CD14-positive monocyte (primary cell): ENCODE measurements around the gene OPTC. TPM values are rescaled to one million over a fixed set of nuclear protein-coding genes. Genes with fewer than 3 reads are reported as not detected.

Experiments used
- DNase-seq, 3 donors: peaks; one replicate each; pipeline ENCODE4 v3.0.0-alpha.2; 2011 to 2022
- H2AFZ ChIP-seq: 2 replicates; pipeline ENCODE4 v1.6.0; 2012; ENCODE audit warnings: mild to moderate bottlenecking, low read depth, low read length, inconsistent platforms; ENCODE audit not compliant: insufficient read depth, poor library complexity, severe bottlenecking
- H3K27ac ChIP-seq, 2 donors: 1 replicate in 1 of 2; 2 replicates in 1 of 2; pipeline ENCODE4 v1.5.1; 2012 to 2013; ENCODE audit warnings: low read length in 2 of 2, control low read depth in 1 of 2, inconsistent platforms in 1 of 2, low read depth in 1 of 2, mild to moderate bottlenecking in 1 of 2
- H3K27me3 ChIP-seq, 2 donors: one replicate each; pipeline versions ENCODE4 v1.6.0 to v1.6.1; 2011 to 2013; ENCODE audit warnings: low read length in 2 of 2; ENCODE audit not compliant: control insufficient read depth in 2 of 2, insufficient read depth in 2 of 2
- H3K36me3 ChIP-seq, 2 donors: replicated peaks in 1 of 2; 1 replicate in 1 of 2; 2 replicates in 1 of 2; pipeline versions ENCODE4 v1.5.1 to v1.6.1; 2012 to 2013; ENCODE audit warnings: low read length in 2 of 2, control low read depth in 1 of 2, inconsistent platforms in 1 of 2, mild to moderate bottlenecking in 1 of 2; ENCODE audit not compliant: insufficient read depth in 2 of 2, control insufficient read depth in 1 of 2
- H3K4me1 ChIP-seq, 2 donors: 1 replicate in 1 of 2; 2 replicates in 1 of 2; pipeline versions ENCODE4 v1.5.1 to v1.6.1; 2012 to 2013; ENCODE audit warnings: low read length in 2 of 2, control low read depth in 1 of 2, inconsistent platforms in 1 of 2, mild to moderate bottlenecking in 1 of 2, moderate library complexity in 1 of 2; ENCODE audit not compliant: insufficient read depth in 2 of 2, control insufficient read depth in 1 of 2
- H3K4me2 ChIP-seq: replicated peaks from 2 replicates; pipeline ENCODE3; 2012; ENCODE audit warnings: low read length, moderate library complexity, mild to moderate bottlenecking; ENCODE audit not compliant: poor library complexity, severe bottlenecking; ENCODE audit errors: extremely low read depth
- H3K4me3 ChIP-seq, 3 experiments: fragments of 200-600 bp in 1 of 3; sonication (generic) in 1 of 3; replicated peaks in 1 of 3; 1 replicate in 2 of 3; 2 replicates in 1 of 3; pipeline ENCODE4 v1.5.1; 2011 to 2013; ENCODE audit warnings: low read length in 3 of 3, mild to moderate bottlenecking in 3 of 3, control low read depth in 2 of 3, low read depth in 2 of 3, inconsistent platforms in 1 of 3, moderate library complexity in 1 of 3
- H3K79me2 ChIP-seq: 2 replicates; pipeline ENCODE4 v1.6.0; 2012; ENCODE audit warnings: mild to moderate bottlenecking, control low read depth, inconsistent platforms, low read length, moderate library complexity; ENCODE audit not compliant: insufficient read depth
- H3K9ac ChIP-seq: 2 replicates; pipeline ENCODE4 v1.6.0; 2017; ENCODE audit warnings: low read length, mild to moderate bottlenecking; ENCODE audit not compliant: insufficient read depth, poor library complexity, severe bottlenecking
- H3K9me3 ChIP-seq, 2 donors: replicated peaks in 1 of 2; 1 replicate in 1 of 2; 2 replicates in 1 of 2; pipeline versions ENCODE4 v1.5.1 to v1.6.1; 2012 to 2013; ENCODE audit warnings: low read length in 2 of 2, control low read depth in 1 of 2; ENCODE audit not compliant: control insufficient read depth in 1 of 2, insufficient read depth in 1 of 2
- H4K20me1 ChIP-seq: 2 replicates; pipeline ENCODE4 v1.6.0; 2012; ENCODE audit warnings: mild to moderate bottlenecking, low read length, control low read depth, moderate library complexity; ENCODE audit not compliant: insufficient read depth
- H3K27ac Mint-ChIP-seq, 7 donors: one replicate each; pipeline ENCODE4 v1.8.0; 2020; ENCODE audit warnings: mild to moderate bottlenecking in 7 of 7, mixed read lengths in 7 of 7, moderate library complexity in 6 of 7, inconsistent platforms in 2 of 7
- H3K27me3 Mint-ChIP-seq, 3 donors: one replicate each; pipeline ENCODE4 v1.8.0; 2021 to 2022; ENCODE audit warnings: low read depth in 3 of 3, mild to moderate bottlenecking in 3 of 3, mixed read lengths in 3 of 3, moderate library complexity in 3 of 3, inconsistent platforms in 1 of 3
- H3K36me3 Mint-ChIP-seq, 2 donors: one replicate each; pipeline ENCODE4 v1.8.0; 2020; ENCODE audit warnings: mixed read lengths in 2 of 2, inconsistent platforms in 1 of 2, mild to moderate bottlenecking in 1 of 2
- H3K4me1 Mint-ChIP-seq: one replicate; pipeline ENCODE4 v1.8.0; 2020; ENCODE audit warnings: mild to moderate bottlenecking, mixed read lengths
- H3K4me3 Mint-ChIP-seq, 2 donors: one replicate each; pipeline ENCODE4 v1.8.0; 2020; ENCODE audit warnings: mild to moderate bottlenecking in 2 of 2, mixed read lengths in 2 of 2, moderate library complexity in 1 of 2
- H3K9me3 Mint-ChIP-seq, 7 donors: one replicate each; pipeline ENCODE4 v1.8.0; 2020 to 2022; ENCODE audit warnings: mixed read lengths in 7 of 7, mild to moderate bottlenecking in 6 of 7, moderate library complexity in 6 of 7, inconsistent platforms in 2 of 7
- WGBS: methylation state at CpG from one replicate; pipeline ENCODE4 v1.1.5; 2013; ENCODE audit warnings: missing lambda C conversion rate; ENCODE audit not compliant: insufficient coverage; 5-methylcytosine and 5-hydroxymethylcytosine counted together
- intact Hi-C, 2 donors: fragments of 100-400 bp; cut with micrococcal nuclease; formaldehyde crosslinking; loops; one replicate each; pipeline versions ENCODE4 v1.15.0 to v1.15.1; 2023
- polyA plus RNA-seq, 3 donors: library from polyadenylated mRNA; depleted of rRNA in 1 of 3; unstranded in 2 of 3; stranded (reverse) in 1 of 3; fragments of 300-500 nt in 2 of 3; fragments of >200 nt in 1 of 3; fragmentation: Illumina TruSeq in 2 of 3; gene quantifications; 1 replicate in 2 of 3; 2 replicates in 1 of 3; pipeline ENCODE4 v1.2.3, GENCODE V29; 2012 to 2021
- TF ChIP-seq, protein P1 (sequence below): fragments of 200-600 bp; IDR thresholded peaks from one replicate; pipeline ENCODE4 v1.8.0; 2022; ENCODE audit warnings: antibody characterized with exemption, mild to moderate bottlenecking

OPTC gene
- polyA plus RNA-seq, 3 donors: not detected

DNA sequence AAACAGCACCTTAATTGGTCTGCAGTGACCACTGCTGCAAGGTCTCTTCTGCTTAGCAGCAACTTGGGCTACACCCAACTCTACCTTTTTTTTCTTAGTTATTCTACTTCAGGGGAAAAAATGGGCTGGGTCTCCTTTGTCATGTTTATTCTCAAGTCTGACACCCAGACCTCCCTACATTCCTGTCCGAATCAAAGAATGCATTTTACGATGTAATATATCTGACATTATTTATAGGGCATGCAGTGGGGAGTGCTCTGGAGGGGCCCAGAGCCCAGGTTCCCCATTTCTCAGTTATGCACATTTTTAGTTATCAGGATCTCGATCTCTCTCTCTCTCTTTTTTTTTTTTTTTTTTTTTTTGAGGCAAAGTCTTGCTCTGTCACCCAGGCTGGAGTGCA lies 50.5 kb downstream of the OPTC start:
- no CpG with 5 or more reads among the region's 3 CpGs for WGBS
- Mint-ChIP-seq H3K4me1 (no peaks in the 10 kb centered on the region), H3K27me3 (peaks cover 2 to 8% (median 3%) of the 10 kb centered on the region in 3 donors), H3K4me3 (no peak overlapping the region), H3K9me3 (no peaks in the 10 kb centered on the region), H3K27ac (no peak overlapping the region), H3K36me3 (no peaks in the 10 kb centered on the region)
- Histone ChIP-seq H3K79me2 (no peaks in the 10 kb centered on the region), H3K9ac (no peak overlapping the region), H3K9me3 (no peaks in the 10 kb centered on the region), H3K4me2 (no peak overlapping the region), H4K20me1 (no peaks in the 10 kb centered on the region), H3K27ac (no peak overlapping the region), H3K4me1 (no peaks in the 10 kb centered on the region), H3K4me3 (no peak overlapping the region), H3K36me3 (no peaks in the 10 kb centered on the region), H2AFZ (no peak overlapping the region), H3K27me3 (no peaks in the 10 kb centered on the region)
- TF ChIP-seq, protein P1, sequence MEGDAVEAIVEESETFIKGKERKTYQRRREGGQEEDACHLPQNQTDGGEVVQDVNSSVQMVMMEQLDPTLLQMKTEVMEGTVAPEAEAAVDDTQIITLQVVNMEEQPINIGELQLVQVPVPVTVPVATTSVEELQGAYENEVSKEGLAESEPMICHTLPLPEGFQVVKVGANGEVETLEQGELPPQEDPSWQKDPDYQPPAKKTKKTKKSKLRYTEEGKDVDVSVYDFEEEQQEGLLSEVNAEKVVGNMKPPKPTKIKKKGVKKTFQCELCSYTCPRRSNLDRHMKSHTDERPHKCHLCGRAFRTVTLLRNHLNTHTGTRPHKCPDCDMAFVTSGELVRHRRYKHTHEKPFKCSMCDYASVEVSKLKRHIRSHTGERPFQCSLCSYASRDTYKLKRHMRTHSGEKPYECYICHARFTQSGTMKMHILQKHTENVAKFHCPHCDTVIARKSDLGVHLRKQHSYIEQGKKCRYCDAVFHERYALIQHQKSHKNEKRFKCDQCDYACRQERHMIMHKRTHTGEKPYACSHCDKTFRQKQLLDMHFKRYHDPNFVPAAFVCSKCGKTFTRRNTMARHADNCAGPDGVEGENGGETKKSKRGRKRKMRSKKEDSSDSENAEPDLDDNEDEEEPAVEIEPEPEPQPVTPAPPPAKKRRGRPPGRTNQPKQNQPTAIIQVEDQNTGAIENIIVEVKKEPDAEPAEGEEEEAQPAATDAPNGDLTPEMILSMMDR: no peak
- intact Hi-C loops: no loop called here
- DNase-seq: no peak

DNA sequence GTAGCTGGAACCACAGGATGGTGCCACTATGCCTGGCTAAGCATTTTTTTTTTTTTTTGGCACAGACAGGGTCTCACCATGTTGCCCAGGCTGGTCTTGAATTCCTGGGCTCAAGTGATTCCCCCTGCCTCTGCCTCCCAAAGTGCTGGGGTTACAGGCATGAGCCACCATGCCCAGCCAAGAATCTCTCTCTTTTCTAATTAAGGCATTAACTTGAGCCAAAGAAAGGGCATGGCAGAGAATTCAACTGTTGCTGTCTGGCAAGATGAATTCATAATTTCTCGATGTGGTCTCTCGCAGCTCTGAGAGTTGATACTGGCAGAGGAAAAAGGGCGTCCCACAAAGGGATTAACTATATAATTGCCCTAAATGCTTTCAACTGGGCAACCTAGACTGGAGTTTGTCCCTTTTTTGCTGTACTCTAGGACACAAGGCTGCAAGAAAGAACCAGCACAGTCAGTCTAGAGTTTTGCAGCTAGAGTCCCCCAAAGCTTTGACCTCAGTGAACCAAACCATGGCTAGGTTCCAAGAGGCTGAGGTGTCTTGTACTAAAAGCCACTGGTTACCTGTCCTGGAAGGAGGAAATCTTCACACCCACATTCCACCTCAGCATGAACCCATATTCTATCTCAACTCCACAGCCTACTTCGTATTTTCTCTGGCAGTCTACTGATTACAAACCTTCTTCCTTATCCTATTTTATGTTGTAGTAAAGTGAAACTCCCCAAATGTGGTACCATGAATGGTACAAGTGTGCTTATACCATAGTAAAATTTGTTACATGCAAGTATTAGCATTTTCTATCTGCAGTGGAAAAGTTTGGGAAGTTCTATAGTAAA lies 51.2 kb downstream of the OPTC start:
- intact Hi-C loops: no loop called here
- no peak overlapping the region for H2AFZ ChIP-seq
- no peak overlapping the region for H3K4me2 ChIP-seq
- no peaks in the 10 kb centered on the region for H3K9me3 Mint-ChIP-seq
- no peaks in the 10 kb centered on the region for H3K27me3 ChIP-seq
- WGBS: 59% methylated on average over 3 of the region's 4 CpGs
- no peaks in the 10 kb centered on the region for H3K9me3 ChIP-seq
- H3K79me2 ChIP-seq: no peaks in the 10 kb centered on the region
- H3K4me3 ChIP-seq: no peak overlapping the region
- no peak overlapping the region for H3K27ac Mint-ChIP-seq
- H3K27me3 Mint-ChIP-seq: peaks cover 1 to 8% (median 2%) of the 10 kb centered on the region in 3 donors
- H3K36me3 Mint-ChIP-seq: no peaks in the 10 kb centered on the region
- H3K4me1 Mint-ChIP-seq: no peaks in the 10 kb centered on the region
- no peak overlapping the region for H3K27ac ChIP-seq
- no peaks in the 10 kb centered on the region for H4K20me1 ChIP-seq
- TF ChIP-seq, protein P1: no peak
- H3K9ac ChIP-seq: no peak overlapping the region
- H3K4me3 Mint-ChIP-seq: no peak overlapping the region
- no peak for DNase-seq
- no peaks in the 10 kb centered on the region for H3K36me3 ChIP-seq
- H3K4me1 ChIP-seq: no peaks in the 10 kb centered on the region
